SK-N-SH (cell line): ENCODE measurements around the gene APP.

ENCODE experiments used
- CHD2 ChIP-seq: fragments of 150-350 bp; IDR thresholded peaks from 2 replicates; pipeline ENCODE4 v1.6.1; 2018; ENCODE audit warnings: low read length; ENCODE audit not compliant: partially characterized antibody
- CTCF ChIP-seq: fragments of 200-600 bp; sonication (generic); IDR thresholded peaks from 2 replicates; pipeline ENCODE4 v1.6.1; 2017; ENCODE audit warnings: antibody characterized with exemption, mild to moderate bottlenecking, moderate library complexity
- FOXM1 ChIP-seq: IDR thresholded peaks from 2 replicates; pipeline ENCODE4 v1.4.0; 2012; ENCODE audit warnings: low read depth, mild to moderate bottlenecking
- GABPA ChIP-seq: IDR thresholded peaks from 2 replicates; pipeline ENCODE4 v1.4.0; 2012; ENCODE audit warnings: low read depth, mild to moderate bottlenecking
- JUND ChIP-seq: IDR thresholded peaks from 2 replicates; pipeline ENCODE4 v1.4.0; 2012
- POLR2AphosphoS5 ChIP-seq: IDR thresholded peaks from 2 replicates; pipeline ENCODE4 v1.6.1; 2012; ENCODE audit warnings: low read depth, low read length
- RAD21 ChIP-seq: IDR thresholded peaks from 2 replicates; pipeline ENCODE4 v1.6.1; 2012; ENCODE audit warnings: mild to moderate bottlenecking, low read length
- SIN3A ChIP-seq: IDR thresholded peaks from 2 replicates; pipeline ENCODE4 v1.6.1; 2012; ENCODE audit warnings: low read depth, mild to moderate bottlenecking, low read length, moderate library complexity, borderline replicate concordance
- SMC3 ChIP-seq: IDR thresholded peaks from 2 replicates; pipeline ENCODE4 v1.6.1; 2012; ENCODE audit warnings: low read depth, low read length, improper control_type of control experiment
- TAF1 ChIP-seq: IDR thresholded peaks from 2 replicates; pipeline ENCODE4 v1.6.1; 2012; ENCODE audit warnings: low read depth, mild to moderate bottlenecking, low read length, moderate library complexity, borderline replicate concordance
- TEAD4 ChIP-seq: IDR thresholded peaks from 2 replicates; pipeline ENCODE4 v1.4.0; 2012; ENCODE audit warnings: mild to moderate bottlenecking, borderline replicate concordance; ENCODE audit not compliant: insufficient read depth

- TF ChIP-seq CTCF = no peak
- TF ChIP-seq SIN3A = no peak
- no peak for TF ChIP-seq TAF1
- no peak for TF ChIP-seq RAD21
- TF ChIP-seq FOXM1 = no peak
- no peak for TF ChIP-seq SMC3
- no peak for TF ChIP-seq CHD2
- no peak for TF ChIP-seq POLR2AphosphoS5
- TF ChIP-seq TEAD4 = no peak
- TF ChIP-seq GABPA = no peak
- no peak for TF ChIP-seq JUND
Measured at GRCh38 chr21:25956993-25957714, 213.4 kb downstream of the APP start.
